Stimulated activated CD4-positive, alpha-beta T cell treated with anti-CD3 and anti-CD28 coated beads, Interleukin-1b, Interleukin-23, amount 100 ng/mL, for 48 hours (primary cell): Measurements from ENCODE around the gene LYPD3.
A peak's percentile ranks its signal among the peaks of the same experiment; 100 is the strongest.
"Not testable (repeated sequence)": the region's sequence is repeated elsewhere in the genome, so short reads cannot be mapped to it uniquely, and the experiment has no call there.

ENCODE experiments used
- DNase-seq: peaks from one replicate; pipeline ENCODE4 v3.0.0-alpha.2; 2020

The LYPD3 gene

DNA sequence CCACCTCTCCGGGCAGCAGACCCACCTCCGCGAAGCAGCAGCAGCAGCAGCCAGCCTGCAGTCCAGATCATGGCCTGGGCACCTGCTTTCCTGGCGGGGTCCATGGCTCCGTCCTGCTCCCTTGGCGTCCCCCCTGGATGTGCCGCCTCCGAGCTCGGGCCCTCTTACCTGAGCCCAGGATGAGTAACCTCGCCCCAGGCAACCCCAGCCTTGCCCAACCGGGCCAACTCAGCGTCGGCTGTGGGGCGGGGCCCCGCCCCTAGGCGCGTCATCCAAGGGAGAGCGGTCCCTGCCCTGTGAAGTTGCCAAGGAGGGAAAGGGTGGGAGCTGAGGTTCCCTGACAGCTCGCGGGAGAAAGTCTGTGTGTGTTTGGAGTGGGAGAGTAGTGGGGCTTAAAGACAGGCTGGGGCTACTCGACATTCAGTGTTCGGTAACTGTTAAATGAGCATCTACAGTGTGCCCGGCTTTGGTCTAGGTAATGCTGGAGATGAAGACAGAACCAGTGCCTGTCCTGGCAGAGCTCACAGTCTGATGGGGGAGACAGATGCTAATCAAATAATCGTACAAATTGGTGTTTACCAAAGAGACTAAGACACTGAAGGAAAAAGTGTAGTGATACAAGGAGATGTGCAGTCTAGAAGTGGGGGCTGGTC, at the start of gene LYPD3:
LYPD3 (minus strand) TSS at position 141 of the 653 bp plus-strand sequence; CDS start at position 104, 37 bp downstream.
- peak; percentile 14 for DNase-seq

DNA sequence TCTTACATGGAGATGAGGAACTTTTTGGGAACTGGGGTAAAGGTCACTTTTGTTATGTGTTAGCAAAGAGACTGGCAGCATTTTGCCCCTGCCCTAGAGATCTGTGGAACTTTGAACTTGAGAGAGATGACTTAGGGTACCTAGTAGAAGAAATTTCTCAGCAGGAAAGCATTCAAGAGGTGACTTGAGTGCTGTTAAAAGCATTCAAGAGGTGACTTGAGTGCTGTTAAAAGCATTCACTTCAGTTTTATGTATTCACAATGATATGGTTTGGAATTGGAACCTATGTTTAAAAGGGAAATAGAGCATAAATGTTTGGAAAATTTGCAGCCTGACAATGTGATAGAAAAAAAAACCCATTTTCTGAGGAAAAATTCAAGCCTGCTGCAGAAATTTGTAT, 47.0 kb upstream of the LYPD3 start:
- not testable (repeated sequence) for DNase-seq

DNA sequence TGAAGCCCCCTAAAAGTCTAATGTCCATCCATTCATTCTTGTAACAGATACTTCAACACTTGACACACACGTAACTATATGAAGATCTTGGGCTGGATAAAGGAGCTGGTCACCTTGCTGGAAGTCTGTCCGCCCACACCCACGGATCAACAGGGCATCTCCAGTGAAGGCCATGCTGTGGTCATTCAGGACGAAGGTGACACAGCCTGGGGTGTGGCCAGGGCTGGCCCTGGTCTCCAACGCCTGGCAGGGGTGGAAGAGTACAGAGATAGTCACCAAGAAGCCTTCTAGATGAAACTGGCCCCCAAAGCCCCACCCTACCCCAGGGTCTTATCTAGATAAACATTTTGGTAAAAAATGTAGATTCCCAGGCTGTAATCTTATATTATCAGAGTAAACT, 45.9 kb upstream of the LYPD3 start:
- DNase-seq, result no peak

DNA sequence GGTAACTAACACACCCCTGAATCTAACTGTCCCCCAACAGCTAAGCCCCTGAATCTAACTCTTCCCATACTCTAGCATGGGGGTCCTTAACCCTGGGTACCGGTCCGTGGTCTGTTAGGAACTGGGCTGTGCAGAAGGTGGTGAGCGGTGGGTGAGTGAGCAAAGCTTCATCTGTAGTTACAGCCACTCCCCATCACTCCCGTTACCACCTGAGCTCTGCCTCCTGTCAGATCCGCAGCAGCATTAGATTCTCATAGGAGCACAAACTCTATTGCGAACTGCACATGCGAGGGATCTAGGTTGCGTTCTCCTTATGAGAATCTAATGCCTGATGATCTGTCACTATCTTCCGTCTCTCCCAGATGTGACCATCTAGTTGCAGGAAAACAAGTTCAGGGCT, 45.3 kb upstream of the LYPD3 start:
- no peak for DNase-seq

DNA sequence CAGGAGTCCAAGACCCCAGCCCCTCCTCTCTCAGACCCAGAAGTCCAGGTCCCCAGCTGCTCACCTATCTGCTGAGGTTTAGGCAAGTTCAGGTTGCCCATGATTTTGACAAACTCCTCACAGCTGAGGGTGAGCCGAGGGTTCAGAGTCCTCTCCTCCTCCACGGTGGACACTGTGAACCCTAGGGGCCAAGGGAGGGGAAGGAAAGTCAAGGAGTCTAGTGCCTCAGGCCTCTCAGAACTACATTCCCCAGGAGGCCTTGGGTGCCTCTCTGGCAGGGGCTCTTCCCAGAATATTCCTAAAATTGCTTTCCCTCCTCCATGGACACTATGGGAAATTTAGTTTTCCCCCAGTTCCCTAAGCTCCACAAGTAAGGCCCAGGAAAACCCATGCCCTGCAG, 42.5 kb upstream of the LYPD3 start:
- no peak for DNase-seq

DNA sequence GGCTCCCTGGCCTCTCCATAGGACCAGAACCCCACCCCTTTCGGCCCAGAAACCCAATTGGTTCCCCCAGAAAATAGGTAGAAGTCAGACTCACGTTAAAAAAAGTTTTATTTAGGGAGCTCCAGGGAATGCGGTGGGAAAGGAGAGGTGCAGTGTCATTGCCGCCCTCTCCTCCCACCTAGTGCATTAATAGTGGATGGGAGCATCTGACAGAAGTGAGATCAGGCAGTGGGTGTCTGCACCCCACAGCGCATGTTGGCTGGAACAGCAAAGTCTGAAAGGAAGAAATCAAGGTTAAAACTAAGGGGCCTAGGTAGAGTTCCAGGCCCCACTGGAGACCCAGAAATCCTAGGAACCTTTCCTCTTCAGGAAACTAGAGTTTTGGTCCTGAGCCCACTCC, 41.2 kb upstream of the LYPD3 start:
- no peak for DNase-seq

DNA sequence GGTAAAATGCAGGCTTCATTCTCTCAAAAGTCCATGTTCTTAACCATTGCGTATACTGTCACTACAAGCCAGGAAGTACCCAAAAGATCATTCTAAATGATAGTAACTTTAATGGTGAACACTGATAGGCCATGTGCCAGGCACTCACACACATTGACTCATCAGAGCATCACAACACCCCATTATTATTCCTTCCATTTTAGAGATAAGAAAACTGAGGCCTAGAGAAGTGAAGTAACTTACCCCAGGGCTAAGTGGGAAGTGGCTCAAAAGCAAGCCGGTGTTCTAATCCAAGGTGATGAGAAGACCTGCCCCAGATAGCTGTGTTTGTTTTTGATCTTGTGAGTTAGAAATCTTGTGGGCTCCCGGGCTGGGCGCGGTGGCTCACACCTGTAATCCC, 40.5 kb upstream of the LYPD3 start:
- DNase-seq, result no peak

DNA sequence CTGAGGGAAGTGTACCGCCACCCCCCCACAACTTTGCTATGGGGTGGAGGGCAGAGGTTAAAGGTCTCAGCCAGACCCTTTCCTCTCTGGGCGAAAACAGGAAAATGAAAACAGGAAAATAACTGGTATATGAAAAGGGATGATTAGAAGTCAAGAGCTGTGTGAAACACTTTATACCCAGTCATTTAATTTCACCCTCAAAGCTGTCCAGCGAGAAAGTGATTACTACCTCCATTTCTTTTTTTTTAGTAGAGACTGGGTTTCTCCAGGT, 39.7 kb upstream of the LYPD3 start:
- no peak for DNase-seq

DNA sequence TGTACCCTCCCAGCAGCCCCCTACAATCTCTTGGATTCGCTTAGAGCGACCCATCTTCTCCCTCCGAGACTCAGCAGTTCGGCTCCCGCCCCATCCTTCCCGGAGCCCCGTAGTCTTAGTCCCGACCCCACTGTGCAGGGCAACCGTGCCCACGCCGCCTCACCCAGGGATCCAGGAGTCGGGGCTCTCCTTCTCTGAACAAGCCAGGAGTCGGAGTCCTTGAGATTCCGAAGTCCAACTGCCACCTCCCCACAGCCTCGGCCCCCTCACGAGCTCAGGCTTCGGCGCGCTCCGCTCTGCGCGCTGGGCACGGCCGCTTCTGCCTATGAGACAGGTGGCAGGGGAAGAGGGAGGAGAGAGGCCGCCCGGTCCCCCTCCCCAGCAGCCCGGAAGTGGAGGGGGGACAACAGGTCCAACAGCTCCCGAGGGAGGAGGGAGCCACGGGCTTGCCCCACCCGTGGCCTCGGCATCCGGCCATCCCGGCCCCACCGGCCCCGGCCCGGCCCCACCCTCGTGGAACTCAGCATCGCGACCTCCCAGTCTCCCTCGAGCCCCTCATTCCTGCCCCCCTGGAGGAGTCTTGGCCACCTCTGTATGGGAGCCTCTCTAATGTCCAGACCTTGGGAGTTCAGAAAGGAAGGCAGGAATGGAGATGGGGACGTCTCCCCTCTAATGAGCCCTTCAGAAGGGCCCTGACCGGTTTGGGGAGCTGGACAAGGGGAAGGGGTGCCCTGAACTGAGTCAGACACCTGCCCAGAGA, 39.2 kb upstream of the LYPD3 start, which contains the start of gene PHLDB3:
PHLDB3 (minus strand) TSS at position 321 of the 760 bp plus-strand sequence. CDS start 628 bp downstream, outside the sequence.
- peak; percentile 52 for DNase-seq

DNA sequence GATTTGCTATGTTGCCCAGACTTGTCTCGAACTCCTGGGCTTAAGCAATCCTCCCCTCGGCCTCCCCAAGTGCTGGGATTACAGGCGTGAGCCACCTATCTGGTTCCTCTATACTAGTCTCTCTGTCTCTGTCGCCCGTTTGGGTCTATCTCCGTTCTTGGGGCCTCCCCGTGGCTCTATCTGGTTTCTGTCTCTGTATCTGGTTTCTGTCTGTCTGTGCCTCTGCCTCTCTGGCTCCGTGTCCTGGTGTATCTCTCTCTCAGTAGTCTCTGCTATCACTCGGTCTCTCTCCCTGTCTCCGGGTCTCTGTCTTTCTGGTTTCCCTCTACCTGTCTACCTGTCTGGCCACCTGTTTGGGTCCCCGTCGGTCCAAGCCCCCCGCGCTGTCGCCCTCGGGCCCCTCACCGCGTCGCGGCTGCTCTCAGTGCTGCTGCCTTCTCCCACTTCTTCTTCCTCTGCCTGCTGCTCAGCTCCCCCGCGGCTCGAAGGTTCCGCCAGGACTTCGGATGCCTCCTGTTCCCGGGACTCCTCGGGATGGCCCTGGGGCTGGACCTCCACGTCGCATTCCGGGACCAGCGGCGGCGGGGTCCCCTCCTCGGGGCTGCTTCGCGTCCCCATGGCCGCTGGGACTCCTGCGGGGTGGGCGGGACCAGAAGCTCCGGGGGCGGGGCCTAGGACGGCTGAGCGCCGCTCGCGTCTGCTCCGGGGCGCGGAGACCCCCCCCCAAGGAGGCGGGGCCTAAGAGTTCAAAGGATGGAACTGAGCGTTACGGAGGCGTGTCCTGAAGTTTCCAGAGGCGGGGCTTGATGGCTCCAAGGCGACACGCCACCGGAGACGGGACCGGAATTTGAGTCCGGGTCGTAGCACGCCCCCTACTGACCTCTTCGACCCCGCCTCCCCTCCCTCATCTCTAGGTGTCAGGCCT, 38.4 kb upstream of the LYPD3 start:
- DNase-seq, result peak; percentile 96

DNA sequence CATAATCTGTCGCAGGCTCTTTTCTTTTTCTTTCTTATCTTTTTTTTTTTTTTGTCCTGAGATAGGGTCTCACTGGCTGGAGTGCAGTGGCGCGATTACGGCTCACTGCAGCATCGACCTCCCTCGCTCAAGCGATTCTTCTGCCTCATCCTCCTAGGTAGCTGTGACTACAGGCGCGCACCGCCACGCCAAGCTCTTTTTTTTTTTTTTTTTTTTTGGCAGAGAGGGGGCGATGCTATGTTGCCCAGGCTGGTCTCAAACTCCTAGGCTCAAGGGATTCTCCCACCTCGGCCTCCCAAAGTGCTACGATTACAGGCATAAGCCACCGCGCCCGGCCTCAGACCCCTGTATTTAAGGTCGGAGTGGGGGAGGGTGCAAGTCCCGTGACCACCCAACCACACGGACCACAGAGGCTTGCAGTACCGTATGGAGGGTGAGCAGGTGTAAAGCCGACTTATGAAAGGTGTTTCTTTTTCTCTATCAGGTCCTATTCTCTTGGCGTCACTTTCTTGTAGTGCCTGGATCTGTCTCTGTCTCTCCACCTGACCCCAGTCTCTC, 37.1 kb upstream of the LYPD3 start:
- no peak for DNase-seq

DNA sequence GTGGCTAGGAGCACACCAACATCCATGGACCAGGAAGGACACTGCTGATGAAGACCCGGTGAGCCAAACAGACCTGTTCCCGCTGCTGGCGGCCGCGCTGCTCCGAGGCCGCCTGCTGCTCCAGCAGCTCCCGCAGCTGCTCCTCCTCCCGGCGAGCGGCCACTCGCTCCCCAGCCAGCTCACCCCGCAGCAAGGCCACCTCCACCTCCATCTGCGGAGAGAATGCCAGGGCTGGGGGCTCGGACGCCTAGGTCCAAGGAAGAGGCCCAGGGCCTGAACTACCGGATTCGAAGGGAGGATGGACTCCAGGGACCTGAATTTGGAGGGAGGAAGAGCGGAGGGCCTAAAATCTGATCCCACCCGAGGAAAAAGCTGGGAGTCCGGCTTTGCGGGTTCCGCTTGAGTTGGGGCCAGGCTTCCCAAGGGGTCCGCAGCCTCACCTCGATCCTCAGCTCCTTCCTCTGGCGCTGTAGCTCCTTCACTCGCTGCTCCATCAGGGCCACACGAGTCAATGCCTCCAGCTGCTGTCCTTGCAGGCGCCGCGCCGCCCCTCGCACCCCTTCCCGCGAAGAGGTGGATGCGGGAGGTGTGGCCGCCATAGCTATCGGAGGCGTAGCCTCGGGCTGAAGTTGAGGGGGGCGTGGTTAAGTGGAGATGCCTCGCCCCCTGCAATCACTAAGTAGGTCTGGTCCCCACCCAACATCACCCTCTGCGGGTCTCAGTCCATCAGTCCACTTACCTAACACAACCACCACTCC, 36.4 kb upstream of the LYPD3 start:
- no peak for DNase-seq

DNA sequence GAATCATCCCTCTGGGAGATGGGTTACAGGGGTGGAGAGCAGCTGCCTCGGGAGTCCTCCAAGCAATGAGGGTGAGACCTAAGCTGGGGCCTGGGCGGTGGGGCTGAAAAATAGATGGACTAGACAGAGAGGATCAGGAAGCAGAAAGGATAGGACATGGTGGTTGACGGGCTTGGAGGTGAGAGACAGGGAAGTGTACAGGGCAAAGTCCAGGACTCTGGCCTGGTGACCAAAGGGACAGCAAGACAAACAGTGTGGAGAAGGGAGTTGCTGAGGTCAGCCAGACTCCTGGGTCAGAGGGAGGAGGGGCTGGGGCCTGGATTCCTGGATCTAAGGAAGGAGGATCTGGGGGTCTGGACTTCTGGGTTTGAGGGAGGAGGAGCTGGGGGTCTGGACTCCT, 33.6 kb upstream of the LYPD3 start:
- DNase-seq, result no peak

DNA sequence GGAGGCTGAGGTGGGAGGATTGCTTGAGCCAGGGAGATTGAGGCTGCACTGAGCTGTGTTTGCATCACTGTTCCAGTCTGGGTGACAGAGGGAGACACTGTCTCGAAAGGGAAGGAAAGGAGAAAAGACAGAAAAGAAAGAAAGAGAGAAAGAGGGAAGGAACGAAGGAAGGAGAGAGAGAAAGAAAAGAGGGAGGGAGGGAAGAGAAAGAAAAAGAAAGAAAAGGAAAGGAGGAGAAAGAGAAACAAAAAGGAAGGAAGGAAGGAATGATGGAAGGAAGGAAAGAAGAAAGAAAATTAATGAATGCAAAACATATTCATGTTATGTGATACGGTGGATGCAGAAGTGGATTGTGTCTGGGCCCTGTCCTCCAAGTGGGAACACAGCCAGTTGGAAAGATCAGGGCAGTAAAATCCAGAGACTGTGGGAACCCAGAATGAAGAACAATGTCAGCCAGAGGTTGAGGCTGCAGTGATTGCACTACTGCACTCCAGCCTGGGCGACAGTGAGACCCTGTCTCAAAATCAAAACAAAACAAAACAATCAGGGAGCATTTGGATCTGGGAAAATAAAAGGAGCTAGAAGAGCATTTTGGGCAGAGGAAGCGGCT, 32.9 kb upstream of the LYPD3 start:
- DNase-seq, result no peak

DNA sequence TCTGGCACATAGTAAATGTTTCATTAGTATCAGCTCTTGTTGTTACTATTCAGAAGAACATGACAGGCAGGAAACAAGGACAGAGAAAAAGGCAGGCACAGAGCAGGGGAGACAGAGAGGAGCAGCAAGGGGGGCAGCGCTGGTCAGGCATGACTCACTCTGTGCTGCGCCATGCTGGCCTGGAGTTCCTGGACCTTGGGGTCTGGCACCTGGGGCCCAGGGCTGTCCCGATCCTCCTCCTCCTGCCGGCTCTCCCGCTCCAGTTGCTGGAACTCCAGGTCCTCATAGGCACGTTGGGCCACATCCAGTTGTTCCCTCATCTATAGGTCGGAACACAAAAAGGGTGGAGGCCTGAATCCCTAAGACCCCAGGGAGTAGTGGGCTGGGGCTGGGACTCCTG, 31.6 kb upstream of the LYPD3 start:
- DNase-seq, result no peak

DNA sequence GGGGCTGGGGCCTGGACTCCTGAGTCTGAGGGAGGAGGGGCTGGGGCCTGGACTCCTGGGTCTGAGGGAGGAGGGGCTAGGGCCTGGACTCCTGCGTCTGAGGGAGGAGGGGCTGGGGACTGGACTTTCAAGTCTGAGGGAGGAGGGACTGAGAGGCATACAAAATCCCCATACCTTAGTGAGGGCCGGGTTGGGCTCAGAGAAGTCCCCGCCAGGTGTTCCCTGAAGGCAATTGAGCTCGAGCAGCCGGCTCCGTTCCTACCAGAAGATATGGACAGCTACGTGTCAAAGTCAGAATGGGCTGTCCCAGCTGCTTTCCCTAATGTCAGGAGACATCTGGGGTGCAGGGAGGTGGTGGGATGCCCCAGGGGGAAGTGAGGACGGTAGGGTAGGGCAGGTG, 29.7 kb upstream of the LYPD3 start:
- no peak for DNase-seq

DNA sequence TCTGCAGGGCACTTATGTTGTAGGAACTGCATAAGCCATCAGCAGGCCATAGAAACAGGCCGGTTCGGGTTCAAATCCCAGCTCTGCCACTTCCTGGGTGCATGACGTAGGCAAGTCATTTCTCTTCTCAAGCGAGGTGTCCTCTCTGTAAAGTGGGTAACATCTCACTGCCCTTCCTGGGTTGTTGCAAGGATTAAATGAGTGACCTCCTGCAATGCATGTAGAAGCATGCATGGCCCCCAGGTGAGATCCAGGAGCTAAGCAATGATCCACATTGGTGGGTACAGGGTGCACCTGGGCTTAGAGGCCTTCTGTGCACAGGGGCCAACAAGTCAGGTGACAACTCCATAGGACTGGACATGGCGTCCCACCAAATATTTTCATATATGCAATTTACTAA, 25.4 kb upstream of the LYPD3 start:
- no peak for DNase-seq

DNA sequence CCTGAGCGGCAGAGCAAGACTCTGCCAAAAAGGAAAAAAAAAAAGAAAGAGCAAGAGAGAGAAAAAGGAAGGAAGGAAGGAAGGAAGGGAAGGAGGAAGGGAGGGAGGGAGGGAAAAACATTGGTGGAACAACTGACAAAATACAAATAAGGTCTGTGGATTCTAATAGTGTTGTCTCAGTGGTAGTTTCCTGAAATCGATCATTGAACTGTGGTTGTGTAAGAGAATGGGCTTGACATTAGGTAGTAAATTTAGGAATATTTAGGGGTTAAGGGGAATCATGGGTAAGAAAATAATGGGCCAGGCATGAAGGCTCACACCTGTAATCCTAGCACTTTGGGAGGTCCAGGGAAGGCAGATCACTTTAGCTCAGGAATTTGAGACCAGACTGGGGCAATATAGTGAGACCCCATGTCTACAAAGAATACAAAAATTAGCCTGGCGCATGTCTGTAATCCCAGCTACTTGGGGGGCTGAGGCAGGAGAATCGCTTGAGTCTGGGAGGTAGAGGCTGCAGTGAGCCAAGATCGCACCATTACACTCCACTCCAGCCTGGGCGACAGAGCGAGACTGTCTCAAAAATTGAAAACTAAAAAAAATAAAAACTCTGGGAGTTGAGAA, 24.7 kb upstream of the LYPD3 start:
- no peak for DNase-seq

DNA sequence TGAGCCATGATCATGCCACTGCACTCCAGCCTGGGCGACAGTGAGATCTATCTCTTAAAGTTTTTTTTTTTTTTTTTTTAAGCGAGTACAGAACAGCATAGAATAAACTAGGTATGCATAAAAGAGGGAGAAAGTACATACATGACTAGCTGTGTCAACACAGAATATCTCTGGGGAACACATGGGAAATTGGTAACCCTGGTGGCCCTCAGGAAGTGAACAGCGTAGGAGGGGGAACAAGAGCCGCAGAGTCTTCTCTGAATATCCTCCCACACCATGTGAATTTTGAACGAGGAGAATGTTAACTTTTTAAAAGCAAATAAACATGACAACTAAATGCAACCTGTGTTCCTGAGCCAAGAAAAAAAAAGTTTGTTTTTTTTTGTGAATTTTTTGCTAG, 23.9 kb upstream of the LYPD3 start:
- DNase-seq, result no peak

DNA sequence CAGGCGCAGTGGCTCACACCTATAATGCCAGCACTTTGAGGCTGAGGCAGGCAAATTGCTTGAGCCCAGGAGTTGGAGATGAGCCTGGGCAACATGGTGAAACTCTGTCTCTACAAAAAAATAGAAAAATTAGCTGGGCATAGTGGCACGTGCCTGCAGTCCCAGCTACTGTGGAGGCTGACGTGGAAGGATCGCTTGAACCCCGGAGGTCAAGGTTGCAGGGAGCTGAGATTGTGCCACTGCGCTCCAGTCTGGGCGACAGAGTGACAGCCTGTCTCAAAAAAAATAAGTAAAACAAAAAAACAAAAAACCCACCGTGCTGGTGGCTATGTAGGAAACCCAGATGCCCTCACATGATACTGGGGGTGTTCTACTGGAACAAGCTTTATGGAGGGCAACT, 22.8 kb upstream of the LYPD3 start:
- no peak for DNase-seq

DNA sequence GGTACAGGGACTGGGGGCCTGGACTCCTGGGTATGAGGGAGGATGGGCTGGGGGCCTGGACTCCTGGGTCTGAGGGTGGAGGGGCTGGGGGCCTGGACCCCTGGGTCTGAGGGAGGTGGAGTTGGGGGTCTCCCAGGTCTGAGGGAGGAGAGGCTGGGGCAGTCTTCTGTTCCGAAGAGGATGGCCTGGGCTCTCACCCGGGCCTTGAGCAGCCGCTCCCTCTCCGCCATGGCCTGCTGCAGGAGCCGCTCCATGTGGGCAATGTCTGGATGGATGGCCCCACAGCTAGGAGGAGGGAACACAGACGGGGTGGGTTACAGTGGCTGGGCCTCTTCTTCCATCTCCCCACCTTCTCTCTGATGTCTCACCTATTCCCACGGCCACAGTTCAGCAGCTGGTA, 21.0 kb upstream of the LYPD3 start:
- no peak for DNase-seq

DNA sequence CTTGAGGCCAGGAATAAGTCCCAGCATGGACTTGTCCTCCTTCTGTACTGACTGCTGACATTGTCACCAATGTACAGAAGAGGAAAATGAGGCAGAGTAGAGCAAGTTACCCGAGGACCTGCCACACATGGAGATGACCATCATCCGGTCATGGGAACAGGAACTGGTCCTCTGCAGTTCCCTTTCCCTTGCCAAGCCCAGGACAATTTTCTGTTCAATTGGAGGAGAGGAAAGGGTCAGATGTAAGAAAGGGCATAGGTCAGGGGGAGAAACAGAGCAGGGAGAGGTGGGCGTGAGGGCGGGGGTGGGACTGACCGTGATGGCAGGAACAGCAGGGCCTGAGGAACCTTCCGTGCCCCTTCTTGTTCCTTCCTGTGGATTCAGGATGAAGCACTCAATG, 20.5 kb upstream of the LYPD3 start:
- no peak for DNase-seq
